Midbrain (tissue), 1 donor: ENCODE results near the gene TOX4.
"Not testable (repeated sequence)": the region's sequence is repeated elsewhere in the genome, so short reads cannot be mapped to it uniquely, and the experiment has no call there.

ENCODE experiments used
- DNase-seq: peaks from one replicate; lab custom pipeline; 2025; lab: John Stamatoyannopoulos, UW

The TOX4 gene

DNA sequence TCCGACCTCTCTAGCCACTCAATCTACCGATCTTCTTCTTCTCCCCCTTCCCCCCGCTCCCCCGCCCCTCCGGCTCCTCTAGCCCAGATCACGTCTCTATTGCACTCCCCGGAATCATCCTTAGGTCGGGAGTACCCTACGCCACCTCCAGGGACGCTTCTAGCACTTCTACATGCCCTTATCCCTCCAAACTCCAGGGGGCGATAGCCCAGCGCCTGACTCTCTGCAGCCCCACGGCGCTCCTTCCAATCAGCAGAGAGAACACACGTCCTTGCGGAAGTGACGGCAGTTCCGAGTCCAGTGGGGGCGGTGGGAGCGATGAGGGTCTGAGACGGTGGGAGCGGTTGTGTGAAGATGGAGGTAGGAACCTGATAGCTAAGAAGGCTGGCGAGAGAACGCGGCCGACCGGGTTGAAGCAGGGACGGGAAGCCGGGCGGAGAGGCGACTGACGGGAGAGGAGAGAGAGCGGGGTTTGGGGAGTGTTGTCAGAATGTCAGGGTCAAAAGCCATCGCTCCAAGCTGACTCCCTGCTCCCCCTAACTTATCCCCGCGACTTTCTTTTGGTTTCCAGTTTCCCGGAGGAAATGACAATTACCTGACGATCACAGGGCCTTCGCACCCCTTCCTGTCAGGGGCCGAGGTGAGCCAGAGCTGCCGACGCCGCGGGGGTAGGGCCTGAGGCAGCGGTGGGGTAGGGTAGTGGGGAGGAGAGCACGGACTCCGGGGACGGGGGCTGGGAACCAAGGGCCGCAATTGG is at the start of gene TOX4, which contains the start of gene RAB2B:
Gene TOX4 (plus strand): TSS at position 271 of the 757 bp plus-strand sequence. CDS start 84 bp downstream, at position 355.
Gene RAB2B (minus strand): TSS at position 35 of the 757 bp plus-strand sequence. CDS start 87 bp downstream, outside the sequence.
- peak; percentile 99 for DNase-seq

GRCh38 chr14:21428930-21429329 is 48.1 kb upstream of the TOX4 start:
- DNase-seq, result no peak

DNA sequence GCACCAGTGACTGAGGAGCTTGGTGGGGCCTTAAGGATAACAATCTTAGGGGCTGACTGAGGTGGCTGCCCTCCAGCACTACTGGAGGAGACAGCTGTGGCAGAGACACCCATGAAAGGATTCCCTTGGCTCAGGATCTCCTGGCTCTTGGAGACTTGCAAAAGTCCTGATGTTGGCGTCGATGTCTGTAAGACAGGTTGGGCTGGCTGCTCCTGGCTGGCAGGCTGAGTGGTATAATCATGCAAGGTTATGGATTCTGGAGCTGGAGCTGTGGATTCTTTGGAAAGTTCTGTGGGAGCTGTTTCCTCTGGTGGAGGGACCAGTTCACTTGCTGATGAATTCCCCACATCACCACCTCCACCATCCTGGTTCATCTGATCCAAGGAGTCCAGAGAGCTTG is 45.9 kb upstream of the TOX4 start:
- DNase-seq, result no peak

DNA sequence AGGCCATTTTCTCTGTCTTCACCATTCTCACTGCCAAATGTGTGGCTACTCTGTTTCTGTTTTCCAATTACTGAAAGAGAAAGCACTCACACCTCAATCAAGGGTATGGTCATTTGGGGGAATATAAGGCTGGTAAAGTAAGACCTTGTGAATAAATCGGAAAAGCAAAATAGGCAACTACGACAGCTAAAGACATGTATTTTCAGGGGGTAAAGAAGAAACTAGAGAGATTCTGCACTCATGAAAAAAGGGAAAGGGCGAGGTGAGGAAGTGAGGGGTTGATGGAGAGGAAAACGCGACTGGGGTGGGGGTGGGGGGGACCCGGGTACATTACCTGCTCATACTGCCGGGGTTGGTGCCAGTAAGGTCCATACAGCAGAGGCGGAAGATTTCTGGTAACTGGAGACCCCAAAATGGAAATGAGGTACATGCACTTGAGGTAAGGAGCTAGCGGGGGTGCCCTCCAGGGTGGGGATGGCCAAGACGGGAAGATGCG is 40.4 kb upstream of the TOX4 start:
- DNase-seq, result no peak

- peak; percentile 99 for DNase-seq
Measured at GRCh38 chr14:21437063-21437901, 39.7 kb upstream of the TOX4 start.

GRCh38 chr14:21440859-21441258 is 36.1 kb upstream of the TOX4 start:
- DNase-seq, result no peak

GRCh38 chr14:21442657-21443056 is 34.3 kb upstream of the TOX4 start:
- DNase-seq, result not testable (repeated sequence)

GRCh38 chr14:21449899-21450216 is 27.1 kb upstream of the TOX4 start:
- DNase-seq, result no peak

GRCh38 chr14:21454843-21455544 is 22.0 kb upstream of the TOX4 start:
- DNase-seq, result no peak

DNA sequence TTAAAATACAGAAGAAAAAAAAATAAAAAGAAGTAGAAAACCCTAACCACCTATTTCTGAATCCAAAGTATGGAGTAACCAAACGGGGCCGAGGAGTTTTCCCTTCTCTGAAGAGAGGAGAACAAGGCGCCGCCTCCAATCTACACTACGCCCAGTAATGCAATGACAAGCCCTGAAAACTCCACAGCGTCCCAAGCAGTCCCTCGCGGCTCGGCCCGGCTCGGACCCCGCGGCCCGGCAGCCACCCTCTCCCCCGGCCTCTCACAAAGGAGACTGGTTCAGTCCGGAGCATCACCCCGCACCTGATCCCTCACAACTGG is 21.4 kb upstream of the TOX4 start:
- no peak for DNase-seq

GRCh38 chr14:21455912-21456667 is 20.9 kb upstream of the TOX4 start, which contains the start of gene CHD8:
TSS of gene CHD8 (minus strand) at chr14:21456123. CDS start at chr14:21431643, 24,480 bp downstream.
- peak; percentile 99 for DNase-seq

GRCh38 chr14:21467616-21468015 is 9.4 kb upstream of the TOX4 start:
- no peak for DNase-seq

DNA sequence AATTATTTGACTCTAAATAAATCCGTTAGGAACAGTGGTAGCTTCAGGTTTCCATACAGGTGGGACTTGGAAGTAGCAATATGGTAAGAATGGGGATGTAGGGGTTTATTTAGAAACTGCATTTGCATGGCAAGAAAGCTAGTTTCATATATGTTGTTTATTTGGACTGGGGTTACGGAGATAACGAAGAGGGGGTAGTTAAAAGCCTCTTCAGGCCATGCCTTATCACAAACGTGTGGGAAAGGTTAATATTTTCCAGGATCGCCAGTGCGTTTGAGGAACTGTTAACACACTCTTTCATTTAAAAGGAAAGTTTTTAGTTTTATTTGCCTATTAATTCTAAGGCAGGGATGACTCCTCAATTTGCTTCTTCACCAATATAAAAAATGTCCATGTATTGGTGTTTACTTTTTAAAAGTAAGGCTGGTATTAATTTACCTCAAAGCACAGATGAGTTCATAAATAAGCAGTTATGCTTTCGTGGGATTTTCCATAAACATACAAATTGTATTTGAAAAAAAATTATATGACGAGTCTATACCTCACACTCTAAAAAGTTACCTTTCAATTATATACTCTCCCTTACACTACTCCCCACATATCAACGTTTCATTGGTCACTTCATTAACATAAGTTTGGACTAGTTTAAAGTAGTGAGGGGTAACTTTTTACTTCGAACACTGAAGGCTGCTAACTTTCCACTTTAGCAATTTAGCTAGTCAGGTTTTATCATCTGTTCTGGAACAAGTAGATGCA is 1.1 kb upstream of the TOX4 start:
- peak; percentile 59 for DNase-seq

DNA sequence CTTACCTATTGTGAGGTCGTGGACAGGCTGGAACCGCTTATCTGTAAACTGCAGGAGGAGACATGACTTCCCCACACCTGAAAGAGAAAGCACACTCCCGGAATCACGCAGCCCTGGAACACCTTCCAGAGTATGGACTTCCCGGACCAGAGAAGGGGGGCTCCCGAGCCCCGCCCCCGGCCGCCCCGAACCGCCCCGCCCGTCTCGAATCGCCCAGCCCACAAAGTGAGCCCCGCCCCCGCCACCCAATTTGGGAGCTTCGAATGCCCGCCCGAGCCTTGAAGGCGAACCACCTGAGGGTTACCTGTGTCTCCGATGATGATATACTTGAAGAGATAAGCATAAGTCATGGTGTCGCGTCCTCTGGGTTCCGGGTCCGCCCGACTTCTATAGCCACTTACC is 471 bp upstream of the TOX4 start:
- no peak for DNase-seq

DNA sequence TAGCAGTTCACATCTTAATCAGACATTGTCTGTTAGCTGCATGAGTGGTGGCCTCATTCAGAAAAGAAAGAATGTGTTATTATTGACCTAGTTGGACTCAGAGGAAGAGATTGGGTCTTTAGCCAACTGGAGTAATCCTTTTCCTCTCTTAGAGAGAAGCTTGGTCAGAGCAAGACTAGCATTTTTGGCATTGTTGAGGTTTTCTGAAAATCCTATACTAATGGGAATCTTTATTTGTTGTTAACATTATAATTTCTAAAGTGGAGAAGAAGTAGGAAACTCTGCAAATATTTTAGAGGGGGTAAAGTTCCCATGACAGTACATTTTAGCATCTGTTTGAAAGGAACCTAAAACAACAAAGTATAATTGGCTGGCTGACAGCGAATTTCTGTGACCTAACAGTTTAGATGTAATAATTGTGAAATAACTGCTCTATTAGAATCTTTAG is 9.7 kb downstream of the TOX4 start:
- DNase-seq, result no peak

DNA sequence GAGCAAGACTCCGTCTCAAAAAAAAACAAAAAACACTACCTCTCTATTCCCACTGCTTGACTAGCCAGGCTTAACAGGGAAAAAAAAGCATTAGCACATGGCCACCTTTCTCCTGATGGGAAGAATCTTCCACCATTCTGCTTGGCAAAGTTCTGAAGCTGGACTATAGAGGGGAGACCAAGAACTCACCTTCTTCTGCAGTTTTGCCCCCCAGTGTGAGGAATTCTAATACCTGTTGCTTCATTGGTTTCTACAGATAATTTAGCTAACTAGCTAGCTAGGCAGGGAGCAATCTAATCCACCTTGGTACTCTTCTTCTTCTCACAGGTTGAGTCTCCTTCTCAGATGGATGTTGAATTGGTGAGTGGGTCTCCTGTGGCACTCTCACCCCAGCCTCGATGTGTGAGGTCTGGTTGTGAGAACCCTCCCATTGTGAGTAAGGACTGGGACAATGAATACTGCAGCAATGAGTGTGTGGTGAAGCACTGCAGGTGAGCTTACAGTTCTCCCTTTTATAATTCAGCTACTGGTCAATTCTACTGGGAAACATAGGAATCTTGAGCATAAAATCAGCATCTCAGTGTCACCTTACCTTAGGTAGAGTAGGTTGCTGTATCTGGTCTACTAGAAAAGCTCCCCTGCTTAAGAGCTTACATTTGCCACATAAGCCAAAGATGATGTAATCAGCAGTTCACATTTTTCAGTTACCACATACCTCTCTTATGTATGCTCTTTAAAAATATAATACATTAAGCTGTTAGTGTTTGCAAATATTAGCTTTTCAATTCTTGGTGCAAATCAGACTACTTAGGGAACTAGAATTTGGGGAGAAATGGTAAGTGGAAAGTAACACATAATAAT is 18.1 kb downstream of the TOX4 start:
- DNase-seq, result no peak

- DNase-seq, result no peak
Measured at GRCh38 chr14:21496453-21496852, 19.5 kb downstream of the TOX4 start.

- peak; percentile 43 for DNase-seq
Measured at GRCh38 chr14:21498540-21499526, 21.8 kb downstream of the TOX4 start.

- no peak for DNase-seq
Measured at GRCh38 chr14:21501568-21501967, 24.6 kb downstream of the TOX4 start.
